ENCODE data around the gene ARHGAP15. TPM values are rescaled to one million over a fixed set of nuclear protein-coding genes. Genes with fewer than 3 reads are reported as not detected.

The ARHGAP15 gene
- total and polyA plus RNA-seq, 7 experiments from 2014 or later = 164 to 311 (median 201) TPM

GRCh38 chr2:143399631-143400069, 270.4 kb downstream of the ARHGAP15 start:
- Mint-ChIP-seq H3K36me3 (peaks cover 0 to 28% (median 10%) of the 10 kb centered on the region in 5 donors), H3K4me3 (no peak overlapping the region), H3K27me3 (no peaks in the 10 kb centered on the region), H3K27ac (peak overlapping the region in 1 of 9 donors; percentile 72), H3K9me3 (no peaks in the 10 kb centered on the region), H3K4me1 (peaks cover 16 to 83% (median 63%) of the 10 kb centered on the region in 7 donors)
- intact Hi-C loops (cut with micrococcal nuclease) = loop anchor here in 1 of 2 donors (2.0 kb wide), 1 partner anchor 15 kb away; no protein-coding TSS in a partner anchor
- Histone ChIP-seq H3K4me1 (ENCODE audit: control insufficient read depth in 2 of 2, insufficient read depth in 2 of 2, low read length in 2 of 2) (no peaks in the 10 kb centered on the region), H3K27me3 (ENCODE audit: control insufficient read depth in 2 of 2, insufficient read depth in 2 of 2, low read length in 2 of 2) (no peaks in the 10 kb centered on the region), H3K27ac (ENCODE audit: low read depth, low read length) (no peak overlapping the region), H3K36me3 (ENCODE audit: control insufficient read depth in 2 of 3, insufficient read depth in 3 of 3, low read length in 3 of 3) (no peaks in the 10 kb centered on the region), H3K9me3 (ENCODE audit: control insufficient read depth in 2 of 3, low read length in 3 of 3) (no peaks in the 10 kb centered on the region), H3K4me3 (ENCODE audit: low read length) (no peak overlapping the region)
- ChIA-PET POLR2A (no interaction called here), CTCF (no interaction called here)
- ATAC-seq = no peak
- DNase-seq = no peak

- H3K36me3 Mint-ChIP-seq = peaks cover 0 to 23% (median 6%) of the 10 kb centered on the region in 5 donors
- H3K4me3 ChIP-seq (ENCODE audit: low read length) = no peak overlapping the region
- H3K4me3 Mint-ChIP-seq = no peak overlapping the region
- no peak for ATAC-seq
- H3K4me1 Mint-ChIP-seq = peaks cover 15 to 76% (median 57%) of the 10 kb centered on the region in 7 donors
- H3K9me3 Mint-ChIP-seq = no peaks in the 10 kb centered on the region
- no peaks in the 10 kb centered on the region for H3K36me3 ChIP-seq (ENCODE audit: control insufficient read depth in 2 of 3, insufficient read depth in 3 of 3, low read length in 3 of 3)
- H3K27ac Mint-ChIP-seq = peak overlapping the region in 1 of 9 donors; percentile 32
- H3K27me3 ChIP-seq (ENCODE audit: control insufficient read depth in 2 of 2, insufficient read depth in 2 of 2, low read length in 2 of 2) = no peaks in the 10 kb centered on the region
- no peaks in the 10 kb centered on the region for H3K9me3 ChIP-seq (ENCODE audit: control insufficient read depth in 2 of 3, low read length in 3 of 3)
- DNase-seq = no peak
- CTCF ChIA-PET = no interaction called here
- POLR2A ChIA-PET = no interaction called here
- H3K27me3 Mint-ChIP-seq = no peaks in the 10 kb centered on the region
- no peaks in the 10 kb centered on the region for H3K4me1 ChIP-seq (ENCODE audit: control insufficient read depth in 2 of 2, insufficient read depth in 2 of 2, low read length in 2 of 2)
- no peak overlapping the region for H3K27ac ChIP-seq (ENCODE audit: low read depth, low read length)
- intact Hi-C loops (cut with micrococcal nuclease) = loop anchor here in 1 of 2 donors (2.0 kb wide), 2 partner anchors 15 to 17 kb away; no protein-coding TSS in a partner anchor
These were observed 272.6 kb downstream of the ARHGAP15 start for GRCh38 chr2:143401861-143402260.

- DNase-seq (no peak), ATAC-seq (no peak)
- H3K36me3 ChIP-seq (ENCODE audit: control insufficient read depth in 2 of 3, insufficient read depth in 3 of 3, low read length in 3 of 3) = no peaks in the 10 kb centered on the region
- Mint-ChIP-seq H3K36me3 (peaks cover 0 to 24% (median 6%) of the 10 kb centered on the region in 5 donors), H3K4me1 (peaks cover 13 to 72% (median 56%) of the 10 kb centered on the region in 7 donors), H3K4me3 (no peak overlapping the region), H3K27ac (no peak overlapping the region), H3K9me3 (no peaks in the 10 kb centered on the region), H3K27me3 (no peaks in the 10 kb centered on the region)
- H3K27ac ChIP-seq (ENCODE audit: low read depth, low read length) = no peak overlapping the region
- H3K27me3 ChIP-seq (ENCODE audit: control insufficient read depth in 2 of 2, insufficient read depth in 2 of 2, low read length in 2 of 2) = no peaks in the 10 kb centered on the region
- CTCF ChIA-PET = no interaction called here
- no peaks in the 10 kb centered on the region for H3K9me3 ChIP-seq (ENCODE audit: control insufficient read depth in 2 of 3, low read length in 3 of 3)
- no peak overlapping the region for H3K4me3 ChIP-seq (ENCODE audit: low read length)
- H3K4me1 ChIP-seq (ENCODE audit: control insufficient read depth in 2 of 2, insufficient read depth in 2 of 2, low read length in 2 of 2) = no peaks in the 10 kb centered on the region
- POLR2A ChIA-PET = no interaction called here
- intact Hi-C loops (cut with micrococcal nuclease) = loop anchor here in 1 of 2 donors (2.0 kb wide), 1 partner anchor 14 kb away; no protein-coding TSS in a partner anchor
These were observed 273.2 kb downstream of the ARHGAP15 start for GRCh38 chr2:143402451-143402850.

- no peak overlapping the region for H3K4me3 Mint-ChIP-seq
- peak overlapping the region in 1 of 9 donors; percentile 77 for H3K27ac Mint-ChIP-seq
- peaks cover 0 to 4% (median 0%) of the 10 kb centered on the region in 11 donors for H3K9me3 Mint-ChIP-seq
- H3K4me3 ChIP-seq (ENCODE audit: low read length) = no peak overlapping the region
- intact Hi-C loops (cut with micrococcal nuclease) = no loop called here
- H3K9me3 ChIP-seq (ENCODE audit: control insufficient read depth in 2 of 3, low read length in 3 of 3) = no peaks in the 10 kb centered on the region
- no peaks in the 10 kb centered on the region for H3K27me3 Mint-ChIP-seq
- no peaks in the 10 kb centered on the region for H3K36me3 ChIP-seq (ENCODE audit: control insufficient read depth in 2 of 3, insufficient read depth in 3 of 3, low read length in 3 of 3)
- DNase-seq (no peak), ATAC-seq (no peak)
- no peak overlapping the region for H3K27ac ChIP-seq (ENCODE audit: low read depth, low read length)
- ChIA-PET POLR2A (interaction anchor here (0.7 kb wide), 1 partner anchor 308 kb away, joined by 4 read pairs; no protein-coding TSS in a partner anchor), CTCF (no interaction called here)
- H3K36me3 Mint-ChIP-seq = peaks cover 0 to 34% (median 20%) of the 10 kb centered on the region in 5 donors
- H3K4me1 Mint-ChIP-seq = peaks cover 4 to 58% (median 45%) of the 10 kb centered on the region in 7 donors
- H3K27me3 ChIP-seq (ENCODE audit: control insufficient read depth in 2 of 2, insufficient read depth in 2 of 2, low read length in 2 of 2) = no peaks in the 10 kb centered on the region
- H3K4me1 ChIP-seq (ENCODE audit: control insufficient read depth in 2 of 2, insufficient read depth in 2 of 2, low read length in 2 of 2) = no peaks in the 10 kb centered on the region
These were observed 281.1 kb downstream of the ARHGAP15 start for GRCh38 chr2:143410082-143410897.

GRCh38 chr2:143415571-143415970, 286.4 kb downstream of the ARHGAP15 start:
- no peak for ATAC-seq
- intact Hi-C loops (cut with micrococcal nuclease) = no loop called here
- H3K4me1 Mint-ChIP-seq = peaks cover 21 to 61% (median 42%) of the 10 kb centered on the region in 7 donors
- H3K27me3 Mint-ChIP-seq = no peaks in the 10 kb centered on the region
- no peak overlapping the region for H3K27ac ChIP-seq (ENCODE audit: low read depth, low read length)
- CTCF ChIA-PET = no interaction called here
- peaks cover 0 to 3% of the 10 kb centered on the region in 2 donors for H3K4me1 ChIP-seq (ENCODE audit: control insufficient read depth in 2 of 2, insufficient read depth in 2 of 2, low read length in 2 of 2)
- H3K27me3 ChIP-seq (ENCODE audit: control insufficient read depth in 2 of 2, insufficient read depth in 2 of 2, low read length in 2 of 2) = no peaks in the 10 kb centered on the region
- DNase-seq = no peak
- peaks cover 0 to 25% (median 22%) of the 10 kb centered on the region in 5 donors for H3K36me3 Mint-ChIP-seq
- POLR2A ChIA-PET = no interaction called here
- no peak overlapping the region for H3K27ac Mint-ChIP-seq
- no peak overlapping the region for H3K4me3 Mint-ChIP-seq
- H3K4me3 ChIP-seq (ENCODE audit: low read length) = no peak overlapping the region
- peaks cover 0 to 2% (median 0%) of the 10 kb centered on the region in 11 donors for H3K9me3 Mint-ChIP-seq
- no peaks in the 10 kb centered on the region for H3K9me3 ChIP-seq (ENCODE audit: control insufficient read depth in 2 of 3, low read length in 3 of 3)
- no peaks in the 10 kb centered on the region for H3K36me3 ChIP-seq (ENCODE audit: control insufficient read depth in 2 of 3, insufficient read depth in 3 of 3, low read length in 3 of 3)

GRCh38 chr2:143417428-143417827, 288.2 kb downstream of the ARHGAP15 start:
- peaks cover 0 to 5% (median 0%) of the 10 kb centered on the region in 11 donors for H3K9me3 Mint-ChIP-seq
- ATAC-seq (no peak), DNase-seq (no peak)
- intact Hi-C loops (cut with micrococcal nuclease) = loop anchor here in 1 of 2 donors (2.0 kb wide), 1 partner anchor 15 kb away; no protein-coding TSS in a partner anchor
- H3K36me3 Mint-ChIP-seq = peaks cover 0 to 20% (median 13%) of the 10 kb centered on the region in 5 donors
- H3K27ac Mint-ChIP-seq = no peak overlapping the region
- Histone ChIP-seq H3K4me1 (ENCODE audit: control insufficient read depth in 2 of 2, insufficient read depth in 2 of 2, low read length in 2 of 2) (peaks cover 0 to 3% of the 10 kb centered on the region in 2 donors), H3K27ac (ENCODE audit: low read depth, low read length) (no peak overlapping the region), H3K4me3 (ENCODE audit: low read length) (no peak overlapping the region), H3K27me3 (ENCODE audit: control insufficient read depth in 2 of 2, insufficient read depth in 2 of 2, low read length in 2 of 2) (no peaks in the 10 kb centered on the region), H3K9me3 (ENCODE audit: control insufficient read depth in 2 of 3, low read length in 3 of 3) (no peaks in the 10 kb centered on the region), H3K36me3 (ENCODE audit: control insufficient read depth in 2 of 3, insufficient read depth in 3 of 3, low read length in 3 of 3) (no peaks in the 10 kb centered on the region)
- H3K27me3 Mint-ChIP-seq = no peaks in the 10 kb centered on the region
- peaks cover 30 to 70% (median 53%) of the 10 kb centered on the region in 7 donors for H3K4me1 Mint-ChIP-seq
- ChIA-PET POLR2A (no interaction called here), CTCF (no interaction called here)
- H3K4me3 Mint-ChIP-seq = no peak overlapping the region

Measured in naive thymus-derived CD4-positive, alpha-beta T cell (primary cell).